Neural cell (in vitro differentiated cells): ENCODE results near the gene AHSG.

Source experiments
- EZH2 ChIP-seq: fragments of 200-600, 300-800 bp; shearing (Covaris generic), sonication (generic); IDR thresholded peaks from 2 replicates; pipeline ENCODE4 v1.6.1; 2014; ENCODE audit warnings: antibody characterized with exemption, low read length, borderline replicate concordance, mild to moderate bottlenecking; ENCODE audit not compliant: insufficient read depth, poor library complexity, severe bottlenecking
- POLR2AphosphoS5 ChIP-seq: IDR thresholded peaks from 2 replicates; pipeline ENCODE4 v1.6.1; 2012
- RAD21 ChIP-seq: fragments of 450-650 bp; conservative IDR thresholded peaks from 2 replicates; pipeline ENCODE4 v1.6.1; 2014; ENCODE audit warnings: antibody characterized with exemption, mild to moderate bottlenecking, moderate library complexity

DNA sequence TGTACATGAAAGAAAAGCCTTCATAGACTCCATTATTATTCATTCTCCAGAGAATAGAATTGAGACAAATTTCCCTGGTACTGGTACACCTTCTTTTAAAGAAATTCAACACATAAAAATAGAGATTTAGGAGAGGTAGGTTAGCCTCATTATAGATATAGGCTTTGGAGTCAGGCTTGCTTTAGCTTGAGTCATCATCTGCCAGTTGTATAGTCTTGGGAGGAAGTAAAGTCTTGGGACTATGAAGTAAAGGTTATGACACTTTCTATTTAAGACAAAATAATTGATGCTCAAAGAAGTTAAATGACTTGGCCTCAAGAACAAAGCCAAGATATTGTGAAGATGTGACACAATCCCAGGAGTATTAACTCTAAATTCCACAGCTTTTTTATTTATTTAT lies 57.3 kb downstream of the AHSG start:
- no peak for TF ChIP-seq EZH2
- TF ChIP-seq POLR2AphosphoS5, result no peak
- no peak for TF ChIP-seq RAD21
